GM18951 (cell line): ENCODE measurements around the gene FAM185A.
"Not testable (repeated sequence)": the region's sequence is repeated elsewhere in the genome, so short reads cannot be mapped to it uniquely, and the experiment has no call there.

ENCODE experiments used
- POLR2A ChIP-seq: IDR thresholded peaks from 4 replicates; pipeline ENCODE4 v1.6.1; 2011; ENCODE audit warnings: mild to moderate bottlenecking; ENCODE audit not compliant: insufficient read length, insufficient read depth; ENCODE audit errors: extremely low read depth
- in situ Hi-C: fragments of 300-500 bp; cut with MboI; formaldehyde crosslinking; loops from one replicate; pipeline ENCODE4 v1.12.0; 2022; ENCODE audit warnings: low sequenced_read_pairs, mixed read lengths, inconsistent platforms; ENCODE audit not compliant: unreplicated experiment

FAM185A gene

DNA sequence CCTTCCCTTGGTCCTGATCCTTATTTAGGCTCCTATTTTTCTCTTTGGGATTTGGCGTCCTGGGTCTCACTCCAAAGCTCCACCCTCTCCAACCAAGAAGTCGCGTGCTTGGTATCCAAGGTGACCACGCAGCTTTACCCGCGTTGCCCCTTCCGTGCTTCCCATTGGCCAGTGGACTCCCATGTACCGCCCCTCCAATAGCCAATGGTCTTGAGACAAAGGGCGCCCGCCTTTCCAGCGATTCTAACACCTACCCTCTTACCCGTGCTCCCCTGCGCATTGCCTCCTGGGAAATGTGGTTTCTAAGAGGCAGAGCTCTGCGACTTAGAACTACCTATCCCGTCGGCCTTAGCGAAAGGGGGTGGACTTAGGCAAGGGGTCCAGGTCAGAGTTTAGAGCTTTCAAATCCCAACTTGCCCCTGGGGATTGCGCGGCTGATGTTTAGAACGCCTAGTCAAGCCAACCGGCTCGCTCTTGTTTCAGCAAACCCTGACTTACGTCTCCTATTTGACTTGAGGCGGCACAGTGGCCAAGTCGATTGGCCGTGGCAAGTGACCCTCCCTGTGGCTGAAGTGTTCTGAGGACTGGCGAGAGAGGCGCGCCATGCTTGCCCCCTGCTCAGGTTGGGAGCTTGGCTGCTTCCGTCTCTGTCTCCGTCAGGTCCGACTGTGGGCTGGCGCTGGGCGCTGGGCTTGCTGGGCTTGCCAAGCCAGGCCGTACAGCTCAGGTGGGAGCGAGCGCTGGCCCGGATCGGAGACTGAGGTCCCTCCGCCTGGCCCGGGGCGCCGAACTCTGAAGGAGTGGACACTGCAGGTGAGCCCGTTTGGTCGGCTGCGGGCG is at the start of gene FAM185A:
Gene FAM185A (plus strand): TSS at position 395 of the 840 bp plus-strand sequence. CDS start 209 bp downstream, at position 604.
- in situ Hi-C loops = not testable (repeated sequence)
- peak; percentile 44 for TF ChIP-seq POLR2A

DNA sequence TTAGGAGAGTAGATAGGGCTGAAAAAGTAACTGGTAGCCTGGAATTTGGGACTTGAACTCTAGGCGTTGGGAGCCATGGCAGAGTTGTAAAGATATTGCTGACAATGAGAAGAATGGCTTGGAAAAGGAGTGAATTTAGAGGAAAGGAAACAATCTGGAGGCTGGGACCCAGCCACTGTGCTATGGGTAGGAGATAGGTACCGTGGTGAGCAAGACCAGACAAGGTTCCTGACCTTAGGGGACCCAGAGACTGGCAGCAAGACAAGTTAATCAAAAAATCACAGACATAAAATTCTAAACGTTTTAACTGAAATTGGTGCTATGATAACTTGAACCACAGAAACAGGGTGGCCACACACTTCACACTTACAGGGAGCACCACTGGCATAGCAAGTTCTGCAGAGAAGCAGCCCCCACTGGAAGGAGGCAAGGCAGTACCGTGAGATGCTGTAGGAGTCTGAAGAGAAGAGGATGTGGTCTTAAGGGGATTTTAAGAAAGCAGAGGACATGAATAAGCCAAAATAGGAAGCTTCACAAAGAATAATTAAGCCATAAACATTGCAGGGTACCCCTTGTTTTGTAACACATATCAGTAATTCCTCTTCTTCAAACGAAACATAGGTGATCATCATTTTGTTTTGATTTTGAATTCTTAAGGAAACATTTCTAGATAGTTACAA is 35.6 kb upstream of the FAM185A start:
- in situ Hi-C loops = not testable (repeated sequence)
- TF ChIP-seq POLR2A = peak; percentile 34

DNA sequence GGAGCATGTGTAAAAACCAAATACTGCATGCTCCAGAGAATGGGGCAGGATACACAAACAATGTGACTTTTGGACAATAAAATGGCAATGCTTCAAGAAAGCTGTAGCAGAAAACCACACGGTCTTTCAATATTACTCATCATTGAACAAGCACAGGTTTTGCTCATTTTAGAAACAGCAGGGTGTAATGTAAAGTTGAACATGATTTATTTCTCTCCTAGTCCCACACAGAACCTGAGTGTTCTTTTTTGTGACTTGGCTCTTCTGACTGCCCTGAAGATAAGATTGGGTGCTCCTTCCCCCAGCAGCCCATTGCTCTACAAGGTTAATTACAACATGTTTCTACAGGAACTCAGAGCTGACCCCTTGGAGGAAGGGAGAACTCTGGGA is 35.1 kb upstream of the FAM185A start:
- in situ Hi-C loops = not testable (repeated sequence)

DNA sequence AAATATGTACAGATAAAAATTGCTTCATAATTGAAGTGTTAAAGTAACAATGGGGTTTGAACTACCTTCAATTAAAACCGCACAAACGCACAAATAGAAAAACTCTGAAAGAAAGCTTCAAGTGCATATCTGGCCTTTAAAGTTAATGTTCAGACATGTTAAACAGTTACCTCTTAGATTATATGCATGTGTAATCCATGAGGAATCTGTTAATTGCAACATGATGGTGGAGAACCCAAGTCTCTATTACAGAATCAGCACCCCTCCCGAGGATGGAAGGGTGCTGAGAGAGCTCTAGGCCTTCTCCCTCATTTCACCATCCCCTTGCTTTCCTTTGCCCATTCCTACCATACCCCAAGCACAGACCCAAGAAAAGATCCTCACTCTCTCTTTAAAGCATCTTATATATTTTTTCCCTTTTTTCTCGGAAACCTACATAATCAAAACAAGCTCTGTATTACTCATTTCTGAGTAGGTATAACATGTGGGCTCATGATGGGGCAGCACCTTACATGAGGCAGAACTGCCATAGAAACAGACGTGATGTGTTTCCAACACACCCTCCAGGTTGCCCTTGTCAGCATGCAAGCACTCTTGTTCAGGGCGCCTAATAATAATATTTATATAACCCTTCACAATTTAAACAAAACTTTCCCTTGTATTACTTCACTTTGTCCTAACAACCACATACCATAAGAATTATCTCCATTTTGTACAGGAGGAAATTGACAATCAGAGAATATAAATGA is 33.9 kb upstream of the FAM185A start:
- in situ Hi-C loops = not testable (repeated sequence)

DNA sequence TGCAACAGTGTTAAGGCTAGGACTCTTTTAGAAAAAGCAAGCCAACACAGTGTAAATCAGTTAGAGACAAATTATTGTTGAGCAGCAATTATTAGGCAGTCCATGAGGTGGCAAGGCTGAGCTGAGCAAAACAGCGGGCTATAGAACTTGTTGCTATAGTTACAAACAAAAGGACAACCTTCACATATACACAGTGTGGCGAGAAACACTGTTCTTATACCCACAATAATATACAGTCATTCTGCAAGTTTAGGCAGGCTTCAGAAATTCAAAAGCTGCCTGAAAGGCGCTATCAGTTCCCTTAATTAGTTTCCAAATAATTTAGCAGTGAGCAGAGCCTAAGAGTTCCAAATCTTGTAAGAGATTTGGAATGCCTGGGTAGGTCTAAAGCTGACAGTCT is 33.1 kb upstream of the FAM185A start:
- in situ Hi-C loops = not testable (repeated sequence)

DNA sequence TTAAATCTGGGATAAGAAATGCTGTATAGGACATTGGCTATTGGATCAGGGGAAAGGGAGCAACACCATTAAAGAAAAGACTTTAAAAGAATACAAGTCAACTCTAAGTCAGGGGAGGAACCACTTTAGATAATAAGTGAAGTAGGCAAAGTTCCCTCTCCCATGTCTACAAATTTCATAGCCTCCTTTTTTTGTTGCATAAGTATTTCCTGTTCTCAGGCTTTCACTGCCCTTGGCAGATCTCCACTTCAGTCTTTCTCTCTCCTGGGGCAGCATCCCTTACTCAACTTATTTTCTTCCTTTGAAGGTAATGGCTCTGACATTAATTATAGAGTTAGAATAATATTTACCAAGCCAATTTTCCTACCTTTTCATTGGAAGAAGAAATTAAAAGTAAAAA is 30.3 kb upstream of the FAM185A start:
- in situ Hi-C loops = not testable (repeated sequence)

DNA sequence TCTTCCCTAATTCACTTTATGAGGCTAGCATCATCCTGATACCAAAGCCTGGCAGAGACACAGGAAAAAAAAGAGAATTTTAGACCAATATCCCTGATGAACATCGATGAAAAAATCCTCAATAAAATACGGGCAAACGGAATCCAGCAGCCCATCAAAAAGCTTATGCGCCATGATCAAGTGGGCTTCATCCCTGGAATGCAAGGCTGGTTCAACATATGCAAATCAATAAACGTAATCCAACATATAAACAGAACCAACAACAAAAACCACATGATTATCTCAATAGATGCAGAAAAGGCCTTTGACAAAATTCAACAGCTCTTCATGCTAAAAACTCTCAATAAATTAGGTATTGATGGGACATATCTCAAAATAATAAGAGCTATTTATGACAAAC is 22.6 kb upstream of the FAM185A start:
- in situ Hi-C loops = not testable (repeated sequence)

DNA sequence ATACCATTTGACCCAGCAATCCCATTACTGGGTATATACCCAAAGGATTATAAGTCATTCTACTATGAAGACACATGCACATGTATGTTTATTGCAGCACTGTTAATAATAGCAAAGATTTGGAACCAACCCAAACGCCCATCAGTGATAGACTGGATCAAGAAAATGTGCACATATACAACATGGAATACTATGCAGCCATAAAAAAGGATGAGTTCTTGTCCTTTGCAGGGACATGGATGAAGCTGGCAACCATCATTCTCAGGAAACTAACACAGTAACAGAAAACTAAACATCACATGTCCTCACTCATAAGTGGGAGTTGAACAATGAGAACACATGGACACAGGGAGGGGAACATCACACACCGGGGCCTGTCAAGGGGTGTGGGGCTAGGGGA is 19.1 kb upstream of the FAM185A start:
- in situ Hi-C loops = not testable (repeated sequence)

DNA sequence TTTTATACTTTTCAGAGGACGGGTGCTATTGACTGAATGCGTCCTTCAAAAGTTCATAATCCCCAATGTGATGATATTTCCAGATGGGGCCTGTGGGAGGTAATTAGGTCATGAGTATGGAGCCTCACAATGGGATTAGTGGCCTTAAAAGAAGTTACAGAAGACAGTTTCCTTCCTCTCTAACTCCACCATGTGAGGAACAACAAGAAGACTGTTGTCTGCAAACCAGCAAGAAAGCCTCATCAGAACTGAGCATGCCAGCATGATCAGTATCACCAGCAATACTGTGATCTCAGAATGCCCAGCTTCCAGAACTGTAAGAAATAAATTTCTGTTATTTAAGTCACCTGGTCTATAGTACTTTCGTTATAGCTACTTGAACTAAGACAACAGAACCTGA is 18.4 kb upstream of the FAM185A start:
- in situ Hi-C loops = not testable (repeated sequence)

DNA sequence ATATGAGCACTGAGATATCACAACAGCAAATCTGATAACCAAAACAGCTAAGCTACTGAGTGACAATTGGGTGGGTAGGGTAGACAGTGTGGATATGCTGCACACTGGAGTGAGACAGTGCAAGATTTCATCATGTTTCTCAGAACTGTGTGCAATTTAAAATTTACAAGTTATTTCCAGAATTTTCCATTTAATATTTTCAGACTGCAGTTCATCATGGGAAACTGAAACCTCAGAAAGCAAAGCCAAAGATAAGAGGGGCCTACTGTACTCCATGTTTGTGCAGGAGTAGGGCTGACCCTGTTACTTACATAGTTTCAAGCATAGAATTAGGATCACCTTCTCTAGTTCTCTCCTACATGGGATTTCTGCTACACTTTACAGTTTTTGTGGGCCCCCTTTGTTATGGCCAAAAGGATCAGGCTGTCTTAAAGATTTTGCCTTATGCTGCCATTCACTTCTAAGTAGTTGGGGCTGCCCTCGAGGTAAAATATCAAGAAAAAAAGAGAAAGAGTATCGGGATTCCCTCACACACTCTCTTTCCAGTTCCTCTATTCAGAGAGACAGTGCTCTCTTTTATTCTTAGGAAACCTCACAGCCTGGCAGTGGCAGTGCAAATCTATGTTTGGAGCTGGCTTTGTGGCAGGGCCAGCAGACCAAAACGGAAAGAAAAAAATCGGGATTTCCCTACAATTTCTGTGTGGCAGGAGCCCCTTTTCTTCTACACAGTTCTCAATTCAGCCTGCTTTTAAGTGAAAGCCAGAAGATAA is 6.6 kb upstream of the FAM185A start:
- in situ Hi-C loops = not testable (repeated sequence)

DNA sequence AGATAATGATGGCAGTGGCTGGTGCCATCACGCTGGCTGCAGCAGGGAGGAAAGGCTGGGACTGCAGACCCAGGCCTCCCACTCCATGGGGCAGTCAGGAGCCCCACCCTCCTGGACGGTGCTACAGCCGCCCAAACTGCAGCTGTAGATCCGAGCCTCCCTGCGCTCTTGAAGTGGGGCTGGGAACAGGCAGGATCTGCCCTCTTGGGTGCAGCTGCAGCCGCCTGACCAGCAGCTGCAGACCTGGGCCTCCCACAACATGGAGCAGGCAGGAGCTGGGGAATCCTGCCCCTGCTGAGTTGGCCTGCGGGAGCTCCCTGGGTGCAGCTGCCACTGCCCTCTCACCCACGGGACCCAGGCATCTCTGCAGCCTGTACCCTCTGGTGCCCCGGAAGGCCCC is 4.9 kb upstream of the FAM185A start:
- in situ Hi-C loops = not testable (repeated sequence)

DNA sequence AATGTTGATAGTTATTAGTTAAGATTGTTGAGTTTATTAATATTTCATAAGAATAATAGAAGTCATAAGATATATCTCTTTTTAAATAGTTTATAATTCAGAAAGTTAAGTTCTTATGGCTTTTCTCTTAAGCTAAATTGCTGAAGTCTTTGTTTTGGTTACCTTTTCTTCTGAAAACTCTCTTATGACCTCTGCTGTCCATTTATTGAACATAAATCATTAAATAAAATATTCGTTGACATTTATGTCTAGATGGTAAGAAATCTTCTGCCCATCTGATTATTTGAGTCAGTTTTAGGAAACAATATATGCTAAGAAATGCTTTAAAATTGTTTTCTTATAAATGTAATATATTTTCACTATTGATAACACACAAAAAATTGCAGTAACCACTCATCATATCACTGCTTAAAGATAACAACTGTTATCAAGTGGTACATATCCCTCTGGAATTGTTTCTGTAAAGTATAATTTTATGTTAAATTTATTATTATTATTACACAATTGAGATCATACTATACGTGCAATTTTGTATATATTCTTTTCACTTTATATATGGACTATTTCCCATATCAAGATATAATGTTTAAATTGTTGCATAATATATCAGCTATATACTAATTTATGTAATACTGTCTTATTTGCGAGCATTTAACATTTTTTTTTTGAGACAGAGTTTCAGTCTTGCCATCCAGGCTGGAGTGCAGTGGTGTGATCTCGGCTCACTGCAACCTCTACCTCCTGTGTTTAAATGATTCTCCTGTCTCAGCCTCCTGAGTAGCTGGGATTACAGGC is 3.1 kb upstream of the FAM185A start:
- in situ Hi-C loops = not testable (repeated sequence)

DNA sequence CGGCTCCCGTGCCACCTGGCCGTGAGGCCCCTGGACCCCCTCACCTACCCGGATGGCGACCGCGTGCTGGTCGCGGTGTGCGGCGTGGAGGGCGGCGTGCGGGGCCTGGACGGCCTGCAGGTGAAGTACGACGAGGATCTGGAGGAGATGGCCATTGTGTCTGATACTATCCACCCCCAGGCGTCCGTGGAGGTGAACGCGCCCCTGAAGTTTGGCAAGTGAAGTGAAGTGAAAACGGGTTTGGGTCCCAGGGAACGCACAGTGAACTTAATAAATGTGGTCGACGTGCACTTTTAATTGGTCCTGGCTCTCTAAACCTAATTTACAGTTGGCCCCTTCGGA is 617 bp downstream of the FAM185A start:
- in situ Hi-C loops = not testable (repeated sequence)

DNA sequence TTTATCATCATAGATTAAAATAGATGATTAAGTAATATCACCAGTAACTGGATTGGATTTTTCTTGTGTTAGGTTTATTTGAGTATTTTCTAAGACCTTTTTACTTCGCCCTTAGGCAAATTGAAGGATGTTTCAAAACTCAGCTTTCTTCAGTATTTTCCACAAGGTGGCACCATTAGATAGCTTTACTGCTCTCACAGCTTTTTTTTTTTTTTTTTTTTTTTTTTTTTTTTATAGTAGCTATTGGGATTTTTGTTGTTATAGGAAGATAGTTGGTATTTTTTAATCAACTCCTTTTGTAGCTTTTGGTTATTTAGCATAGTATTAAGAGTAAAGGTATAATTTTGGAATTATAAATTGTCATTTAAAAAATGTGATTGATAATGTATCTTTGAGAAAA is 9.4 kb downstream of the FAM185A start:
- in situ Hi-C loops = not testable (repeated sequence)

DNA sequence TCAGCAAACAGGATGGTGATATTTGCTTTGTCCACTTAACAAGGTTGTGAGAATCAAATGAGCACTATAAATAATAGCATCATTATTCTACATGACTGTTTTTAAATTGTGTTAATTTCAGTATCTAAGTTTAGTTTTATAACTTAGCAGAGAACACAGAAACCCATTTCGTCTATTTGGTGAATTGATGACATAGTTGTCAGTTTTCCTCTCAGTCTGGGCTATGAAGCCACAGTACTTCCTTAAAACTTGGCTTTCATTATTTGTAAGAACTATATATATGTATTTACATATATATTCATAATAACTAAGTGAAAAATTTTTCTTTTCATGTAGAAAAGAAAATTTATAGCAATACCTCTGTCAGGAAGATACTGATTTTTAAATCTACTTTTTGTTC is 11.1 kb downstream of the FAM185A start:
- in situ Hi-C loops = loop anchor here (5.0 kb wide), 1 partner anchor 302 kb away; no protein-coding TSS in a partner anchor

DNA sequence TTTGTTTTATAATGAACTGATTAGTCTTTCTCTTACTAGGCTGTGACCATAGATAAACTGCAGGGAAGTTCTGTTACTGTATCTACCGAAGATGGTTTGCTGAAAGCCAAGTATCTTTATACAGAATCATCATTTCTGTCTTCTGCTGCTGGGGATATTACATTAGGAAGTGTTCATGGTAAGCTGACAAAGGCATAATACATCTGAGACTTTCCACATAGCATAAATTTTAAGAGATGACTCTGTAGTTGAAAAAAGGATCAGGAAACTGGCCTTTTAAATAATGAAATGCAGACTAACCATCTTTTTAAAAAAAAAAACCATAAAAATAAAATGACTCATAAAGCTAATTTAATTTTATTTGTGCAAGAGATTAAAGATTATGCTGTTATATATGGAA is 12.4 kb downstream of the FAM185A start:
- in situ Hi-C loops = loop anchor here (5.0 kb wide), 1 partner anchor 301 kb away; no protein-coding TSS in a partner anchor

DNA sequence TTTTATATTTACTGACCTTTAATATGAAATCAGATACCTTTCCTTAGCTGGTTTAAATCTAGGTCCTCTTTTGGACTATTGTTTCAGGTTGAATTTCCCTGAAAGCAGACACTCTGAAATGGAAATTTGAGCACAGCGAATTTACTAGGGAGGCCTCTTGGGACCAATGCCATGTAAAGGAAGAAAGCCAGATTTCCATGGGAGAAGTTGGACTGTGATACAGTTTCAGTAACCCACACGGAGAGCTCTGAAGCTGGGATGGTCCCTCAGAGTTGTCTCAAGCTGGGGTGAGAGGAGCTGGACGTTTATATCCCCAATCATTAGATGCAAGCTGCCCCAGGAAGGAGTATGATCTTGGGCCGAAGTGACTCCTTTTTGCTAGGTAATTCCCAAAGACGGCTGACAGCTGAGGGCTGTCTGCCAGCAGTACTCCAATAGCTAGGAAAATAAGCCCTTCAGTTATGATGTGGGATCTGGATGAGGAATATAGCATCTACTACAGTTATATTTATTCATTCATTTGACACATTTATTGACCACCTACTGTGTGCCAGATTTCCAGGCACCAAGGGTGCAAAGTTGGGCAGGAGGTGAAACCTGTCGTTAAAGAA is 14.6 kb downstream of the FAM185A start:
- in situ Hi-C loops = loop anchor here (5.0 kb wide), 1 partner anchor 299 kb away; no protein-coding TSS in a partner anchor

DNA sequence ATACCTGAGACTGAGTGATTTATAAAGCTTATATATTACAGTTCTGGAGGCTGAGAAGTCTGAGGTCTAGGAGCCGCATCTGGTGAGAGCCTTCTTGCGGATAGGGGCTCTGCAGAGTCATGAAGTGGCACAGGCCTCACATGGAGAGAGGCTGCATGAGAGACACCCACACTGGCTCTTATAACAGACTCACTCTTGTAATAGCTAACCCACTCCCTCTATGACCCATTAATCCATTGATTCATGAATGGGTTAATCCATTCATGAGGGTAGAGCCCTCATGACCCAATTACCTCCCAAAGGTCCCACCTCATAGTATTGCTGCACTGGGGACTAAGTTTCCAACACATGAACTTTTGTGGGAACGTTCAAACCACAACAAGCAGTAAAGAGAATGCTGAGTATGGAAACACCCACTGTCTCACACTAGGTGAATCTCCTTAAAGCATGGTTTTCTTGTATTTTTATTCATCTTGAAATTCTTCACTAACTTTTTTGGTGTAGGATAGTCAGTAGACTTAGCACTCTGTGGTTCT is 20.9 kb downstream of the FAM185A start:
- in situ Hi-C loops = not testable (repeated sequence)
